Uterus (tissue), 2 donors: ENCODE measurements around the gene TBRG4.

Experiments
- CTCF ChIP-seq, 4 experiments: fragments of 200-600 bp in 2 of 4; fragments of 450-650 bp in 2 of 4; sonication (generic) in 2 of 4; IDR thresholded peaks; one replicate each; pipeline ENCODE4 v1.5.1; 2016 to 2019; ENCODE audit warnings: antibody characterized with exemption in 4 of 4, mild to moderate bottlenecking in 2 of 4, moderate library complexity in 1 of 4
- POLR2A ChIP-seq, 2 donors: fragments of 450-650 bp; IDR thresholded peaks; one replicate each; pipeline ENCODE4 v1.6.1; 2016; ENCODE audit warnings: antibody characterized with exemption in 2 of 2, mild to moderate bottlenecking in 1 of 2, moderate library complexity in 1 of 2

DNA sequence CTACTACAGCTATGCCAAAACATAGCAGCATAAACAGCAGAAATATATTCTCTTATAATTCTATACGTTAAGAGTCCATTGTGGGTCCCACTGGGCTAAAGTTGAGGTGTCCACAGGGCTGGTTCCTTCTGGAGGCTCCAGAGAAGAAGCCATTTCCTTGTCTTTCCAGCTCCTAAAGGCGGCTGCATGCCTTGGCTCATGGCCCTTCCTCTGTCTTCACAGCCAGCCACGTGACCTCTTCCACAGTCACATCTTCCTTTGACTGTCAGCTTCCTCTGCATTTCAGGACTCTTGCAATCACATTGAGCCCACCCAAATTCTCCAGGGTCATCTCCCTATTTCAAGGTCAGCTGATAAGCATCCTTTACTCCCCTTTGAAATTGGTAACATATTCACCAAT, 40.0 kb downstream of the TBRG4 start:
- TF ChIP-seq CTCF (IDR thresholded peaks at IDR 0.05) (no peak), POLR2A (IDR thresholded peaks at IDR 0.05) (no peak)
